Immature natural killer cell (primary cell): ENCODE data around the gene SLC27A1. TPM values are rescaled to one million over a fixed set of nuclear protein-coding genes. Genes with fewer than 3 reads are reported as not detected.
"Not testable (repeated sequence)": the region's sequence is repeated elsewhere in the genome, so short reads cannot be mapped to it uniquely, and the experiment has no call there.

Source experiments
- DNase-seq, 3 donors: peaks; one replicate each; pipeline ENCODE4 v3.0.0; 2022; ENCODE audit warnings: mixed read lengths in 1 of 3
- H3K27ac Mint-ChIP-seq, 6 donors: one replicate each; pipeline ENCODE4 v1.8.0; 2020; ENCODE audit warnings: mixed read lengths in 6 of 6, mild to moderate bottlenecking in 5 of 6, inconsistent platforms in 4 of 6, moderate library complexity in 3 of 6
- H3K27me3 Mint-ChIP-seq, 3 donors: one replicate each; pipeline ENCODE4 v1.8.0; 2020 to 2021; ENCODE audit warnings: low read depth in 3 of 3, mild to moderate bottlenecking in 3 of 3, mixed read lengths in 3 of 3, moderate library complexity in 3 of 3, inconsistent platforms in 1 of 3
- H3K36me3 Mint-ChIP-seq, 3 donors: one replicate each; pipeline ENCODE4 v1.8.0; 2020; ENCODE audit warnings: mixed read lengths in 3 of 3, inconsistent platforms in 2 of 3, mild to moderate bottlenecking in 2 of 3
- H3K4me1 Mint-ChIP-seq, 2 donors: one replicate each; pipeline ENCODE4 v1.8.0; 2020; ENCODE audit warnings: inconsistent platforms in 2 of 2, mild to moderate bottlenecking in 2 of 2, mixed read lengths in 2 of 2, moderate library complexity in 1 of 2
- H3K4me3 Mint-ChIP-seq, 5 donors: one replicate each; pipeline ENCODE4 v1.8.0; 2020; ENCODE audit warnings: mild to moderate bottlenecking in 5 of 5, mixed read lengths in 5 of 5, inconsistent platforms in 3 of 5, moderate library complexity in 3 of 5
- H3K9me3 Mint-ChIP-seq, 6 donors: one replicate each; pipeline ENCODE4 v1.8.0; 2020; ENCODE audit warnings: mild to moderate bottlenecking in 6 of 6, mixed read lengths in 6 of 6, inconsistent platforms in 4 of 6, moderate library complexity in 3 of 6
- polyA plus RNA-seq, 3 donors: library from polyadenylated mRNA; unstranded; fragments of 300-500 nt; fragmentation: Illumina TruSeq; gene quantifications; one replicate each; pipeline ENCODE4 v1.2.3, GENCODE V29; 2021

SLC27A1 gene
- polyA plus RNA-seq, 3 donors from 2014 or later, result 9.7 to 15.9 (median 15.3) TPM

DNA sequence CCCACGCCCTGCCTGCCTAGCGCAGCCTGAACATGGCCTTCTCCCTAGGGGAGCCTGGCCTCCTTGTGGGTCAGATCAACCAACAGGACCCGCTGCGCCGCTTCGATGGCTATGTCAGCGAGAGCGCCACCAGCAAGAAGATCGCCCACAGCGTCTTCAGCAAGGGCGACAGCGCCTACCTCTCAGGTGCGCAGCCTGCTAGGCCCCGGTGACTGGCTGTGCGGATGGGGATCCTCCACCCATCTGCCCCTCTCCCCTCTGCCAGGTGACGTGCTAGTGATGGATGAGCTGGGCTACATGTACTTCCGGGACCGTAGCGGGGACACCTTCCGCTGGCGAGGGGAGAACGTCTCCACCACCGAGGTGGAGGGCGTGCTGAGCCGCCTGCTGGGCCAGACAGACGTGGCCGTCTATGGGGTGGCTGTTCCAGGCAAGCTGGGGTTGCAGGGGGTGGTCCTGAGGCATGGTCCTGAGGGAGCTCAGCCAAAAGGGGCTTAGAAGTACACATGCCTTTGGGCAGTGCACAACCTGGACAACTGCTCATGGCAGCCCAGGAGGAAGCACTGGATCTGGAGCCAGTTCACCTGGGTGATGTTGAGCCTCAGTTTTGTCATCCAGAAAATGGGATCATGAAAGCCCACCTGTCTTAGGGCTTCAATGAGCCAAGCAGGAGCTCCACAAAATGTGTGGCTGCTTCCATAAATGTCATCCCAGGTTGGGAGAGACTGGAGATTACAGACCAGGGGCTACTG, 30.3 kb downstream of the SLC27A1 start:
- Mint-ChIP-seq H3K9me3 (no peaks in the 10 kb centered on the region), H3K4me3 (no peak overlapping the region), H3K27ac (no peak overlapping the region), H3K4me1 (peaks cover 10 to 24% of the 10 kb centered on the region in 2 donors), H3K36me3 (peaks cover 0 to 4% (median 0%) of the 10 kb centered on the region in 3 donors), H3K27me3 (peaks cover 0 to 4% (median 2%) of the 10 kb centered on the region in 3 donors)
- DNase-seq, result no peak

- no peak for DNase-seq
- H3K4me1 Mint-ChIP-seq, result peaks cover 6 to 18% of the 10 kb centered on the region in 2 donors
- no peak overlapping the region for H3K4me3 Mint-ChIP-seq
- peaks cover 0 to 4% (median 0%) of the 10 kb centered on the region in 3 donors for H3K36me3 Mint-ChIP-seq
- H3K27ac Mint-ChIP-seq, result no peak overlapping the region
- H3K27me3 Mint-ChIP-seq, result peaks cover 0 to 4% (median 2%) of the 10 kb centered on the region in 3 donors
- no peaks in the 10 kb centered on the region for H3K9me3 Mint-ChIP-seq
These were observed 32.9 kb downstream of the SLC27A1 start for GRCh38 chr19:17503240-17503639.

DNA sequence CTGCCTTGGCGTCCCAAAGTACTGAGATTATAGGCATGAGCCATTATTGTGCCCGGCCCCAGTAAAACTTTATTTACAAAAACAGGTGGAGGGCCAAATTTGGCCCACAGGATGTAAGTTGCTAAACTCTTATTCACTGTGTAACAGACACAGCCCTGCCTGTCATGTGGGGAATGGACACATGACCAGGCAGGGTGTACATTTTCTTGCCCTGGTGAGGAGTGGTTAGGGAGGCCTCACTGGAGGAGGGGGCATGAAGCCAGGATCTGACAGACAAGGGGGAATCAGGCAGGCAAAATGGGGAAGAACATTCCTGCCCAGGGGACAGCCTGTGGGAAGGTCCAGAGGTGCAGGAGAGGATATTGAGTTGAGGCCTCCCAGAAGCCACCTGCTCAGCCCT, 33.7 kb downstream of the SLC27A1 start:
- H3K9me3 Mint-ChIP-seq, result no peaks in the 10 kb centered on the region
- H3K36me3 Mint-ChIP-seq, result peaks cover 0 to 4% (median 0%) of the 10 kb centered on the region in 3 donors
- peak overlapping the region in 2 of 6 donors; percentile 56 to 69 for H3K27ac Mint-ChIP-seq
- DNase-seq, result no peak
- peaks cover 8 to 19% of the 10 kb centered on the region in 2 donors for H3K4me1 Mint-ChIP-seq
- no peak overlapping the region for H3K4me3 Mint-ChIP-seq
- peaks cover 0 to 4% (median 2%) of the 10 kb centered on the region in 3 donors for H3K27me3 Mint-ChIP-seq

DNA sequence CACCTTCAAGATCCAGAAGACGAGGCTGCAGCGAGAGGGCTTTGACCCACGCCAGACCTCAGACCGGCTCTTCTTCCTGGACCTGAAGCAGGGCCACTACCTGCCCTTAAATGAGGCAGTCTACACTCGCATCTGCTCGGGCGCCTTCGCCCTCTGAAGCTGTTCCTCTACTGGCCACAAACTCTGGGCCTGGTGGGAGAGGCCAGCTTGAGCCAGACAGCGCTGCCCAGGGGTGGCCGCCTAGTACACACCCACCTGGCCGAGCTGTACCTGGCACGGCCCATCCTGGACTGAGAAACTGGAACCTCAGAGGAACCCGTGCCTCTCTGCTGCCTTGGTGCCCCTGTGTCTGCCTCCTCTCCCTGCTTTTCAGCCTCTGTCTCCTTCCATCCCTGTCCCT, 34.1 kb downstream of the SLC27A1 start:
- no peak overlapping the region for H3K4me3 Mint-ChIP-seq
- peaks cover 0 to 4% (median 0%) of the 10 kb centered on the region in 3 donors for H3K36me3 Mint-ChIP-seq
- H3K27me3 Mint-ChIP-seq, result peaks cover 0 to 4% (median 2%) of the 10 kb centered on the region in 3 donors
- no peaks in the 10 kb centered on the region for H3K9me3 Mint-ChIP-seq
- peak overlapping the region in 3 of 6 donors; percentile 46 to 69 (median 61) for H3K27ac Mint-ChIP-seq
- H3K4me1 Mint-ChIP-seq, result peaks cover 8 to 19% of the 10 kb centered on the region in 2 donors
- DNase-seq, result no peak

GRCh38 chr19:17505223-17505622, 34.9 kb downstream of the SLC27A1 start:
- peak overlapping the region in 1 of 6 donors; percentile 46 for H3K27ac Mint-ChIP-seq
- no peak for DNase-seq
- peaks cover 13 to 16% of the 10 kb centered on the region in 2 donors for H3K4me1 Mint-ChIP-seq
- H3K4me3 Mint-ChIP-seq, result no peak overlapping the region
- peaks cover 0 to 4% (median 2%) of the 10 kb centered on the region in 3 donors for H3K27me3 Mint-ChIP-seq
- no peaks in the 10 kb centered on the region for H3K9me3 Mint-ChIP-seq
- H3K36me3 Mint-ChIP-seq, result peaks cover 0 to 4% (median 0%) of the 10 kb centered on the region in 3 donors

- Mint-ChIP-seq H3K4me1 (peaks cover 25 to 28% of the 10 kb centered on the region in 2 donors), H3K27me3 (peaks cover 3 to 7% (median 5%) of the 10 kb centered on the region in 3 donors), H3K9me3 (no peaks in the 10 kb centered on the region), H3K36me3 (peaks cover 0 to 4% (median 0%) of the 10 kb centered on the region in 3 donors), H3K4me3 (no peak overlapping the region), H3K27ac (no peak overlapping the region)
- DNase-seq, result no peak
These were observed 36.4 kb downstream of the SLC27A1 start for GRCh38 chr19:17506745-17507144.

- DNase-seq, H3K9me3 Mint-ChIP-seq, H3K36me3 Mint-ChIP-seq, H3K4me3 Mint-ChIP-seq: not testable (repeated sequence)
- H3K27ac Mint-ChIP-seq, result peak overlapping the region in 1 of 6 donors; percentile 29
- peaks cover 8 to 12% (median 9%) of the 10 kb centered on the region in 3 donors for H3K27me3 Mint-ChIP-seq
- peaks cover 35 to 38% of the 10 kb centered on the region in 2 donors for H3K4me1 Mint-ChIP-seq
These were observed 38.2 kb downstream of the SLC27A1 start for GRCh38 chr19:17508558-17508933.

- Mint-ChIP-seq H3K4me3 (peak overlapping the region; percentile 96 to 100 (median 99)), H3K9me3 (no peaks in the 10 kb centered on the region), H3K36me3 (no peaks in the 10 kb centered on the region), H3K27ac (peak overlapping the region; percentile 89 to 100 (median 98)), H3K27me3 (peaks cover 8 to 11% (median 11%) of the 10 kb centered on the region in 3 donors), H3K4me1 (peaks cover 41 to 43% of the 10 kb centered on the region in 2 donors)
- no peak for DNase-seq
These were observed 40.1 kb downstream of the SLC27A1 start for GRCh38 chr19:17510220-17510993.

DNA sequence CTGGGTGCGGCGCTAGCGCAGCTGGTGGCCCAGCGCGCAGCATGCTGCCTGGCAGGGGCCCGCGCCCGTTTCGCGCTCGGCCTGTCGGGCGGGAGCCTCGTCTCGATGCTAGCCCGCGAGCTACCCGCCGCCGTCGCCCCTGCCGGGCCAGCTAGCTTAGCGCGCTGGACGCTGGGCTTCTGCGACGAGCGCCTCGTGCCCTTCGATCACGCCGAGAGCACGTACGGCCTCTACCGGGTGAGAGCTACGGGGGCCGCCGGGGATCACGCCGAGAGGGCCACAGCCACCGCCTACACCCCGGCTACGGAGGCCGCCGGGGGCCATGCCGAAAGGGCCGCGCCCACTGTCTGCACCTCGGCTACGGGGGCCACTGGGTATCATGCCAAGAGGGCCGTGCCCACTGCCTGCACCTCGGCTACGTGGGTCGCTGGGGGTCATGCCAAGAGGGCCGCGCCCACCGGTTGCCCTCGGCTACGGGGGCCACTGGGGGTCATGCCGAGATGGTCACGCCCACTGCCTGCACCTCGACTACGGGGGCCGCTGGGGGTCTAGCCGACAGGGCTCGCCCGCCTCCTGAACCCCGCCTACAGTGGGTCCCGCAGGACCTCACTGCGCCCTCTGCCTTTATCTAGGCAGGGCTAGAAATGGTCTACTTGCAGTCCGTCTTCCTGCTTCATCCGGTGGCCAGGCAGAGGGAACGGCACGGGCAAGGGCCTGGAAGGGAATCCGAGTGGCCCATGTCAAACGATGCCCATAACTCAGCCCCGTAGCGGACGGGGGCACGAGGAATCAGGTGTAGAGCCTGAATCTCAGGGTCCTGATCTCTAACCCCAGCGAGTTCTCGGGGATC, 41.6 kb downstream of the SLC27A1 start:
- H3K4me3 Mint-ChIP-seq, result peak overlapping the region; percentile 96 to 100 (median 99)
- peak overlapping the region; percentile 88 to 98 (median 92) for H3K27ac Mint-ChIP-seq
- peaks cover 0 to 4% (median under 1%) of the 10 kb centered on the region in 3 donors for H3K36me3 Mint-ChIP-seq
- peak; percentile 88 to 90 (median 89) for DNase-seq
- H3K4me1 Mint-ChIP-seq, result peaks cover 41 to 43% of the 10 kb centered on the region in 2 donors
- peaks cover 0 to under 1% (median 0%) of the 10 kb centered on the region in 6 donors for H3K9me3 Mint-ChIP-seq
- peaks cover 8 to 11% (median 11%) of the 10 kb centered on the region in 3 donors for H3K27me3 Mint-ChIP-seq

GRCh38 chr19:17512574-17512939, 42.2 kb downstream of the SLC27A1 start:
- H3K36me3 Mint-ChIP-seq, result peaks cover 4 to 9% (median 7%) of the 10 kb centered on the region in 3 donors
- peaks cover 0 to 7% (median 0%) of the 10 kb centered on the region in 6 donors for H3K9me3 Mint-ChIP-seq
- peak overlapping the region; percentile 90 to 100 (median 97) for H3K4me3 Mint-ChIP-seq
- H3K4me1 Mint-ChIP-seq, result peaks cover 41 to 43% of the 10 kb centered on the region in 2 donors
- no peak for DNase-seq
- peak overlapping the region; percentile 88 to 95 (median 91) for H3K27ac Mint-ChIP-seq
- peaks cover 8 to 11% (median 11%) of the 10 kb centered on the region in 3 donors for H3K27me3 Mint-ChIP-seq

- Mint-ChIP-seq H3K27me3 (peaks cover 8 to 11% (median 11%) of the 10 kb centered on the region in 3 donors), H3K4me1 (peaks cover 23 to 27% of the 10 kb centered on the region in 2 donors), H3K9me3 (peaks cover 0 to 9% (median 0%) of the 10 kb centered on the region in 6 donors), H3K4me3 (no peak overlapping the region), H3K36me3 (peaks cover 6 to 15% (median 12%) of the 10 kb centered on the region in 3 donors), H3K27ac (no peak overlapping the region)
- no peak for DNase-seq
These were observed 45.3 kb downstream of the SLC27A1 start for GRCh38 chr19:17515408-17516149.

GRCh38 chr19:17517898-17518297, 47.6 kb downstream of the SLC27A1 start:
- peaks cover 6 to 16% (median 15%) of the 10 kb centered on the region in 3 donors for H3K36me3 Mint-ChIP-seq
- no peak for DNase-seq
- peaks cover 0 to 9% (median 0%) of the 10 kb centered on the region in 6 donors for H3K9me3 Mint-ChIP-seq
- H3K4me3 Mint-ChIP-seq, result no peak overlapping the region
- no peak overlapping the region for H3K27ac Mint-ChIP-seq
- peaks cover 0 to 2% (median 0%) of the 10 kb centered on the region in 3 donors for H3K27me3 Mint-ChIP-seq
- H3K4me1 Mint-ChIP-seq, result peaks cover 14 to 18% of the 10 kb centered on the region in 2 donors
